Measurements from ENCODE around the gene ARMC6. TPM values are rescaled to one million over a fixed set of nuclear protein-coding genes. Genes with fewer than 3 reads are reported as not detected.

ARMC6 gene
- total RNA-seq, 1 donor from 2014 or later, result 27.0 TPM

DNA sequence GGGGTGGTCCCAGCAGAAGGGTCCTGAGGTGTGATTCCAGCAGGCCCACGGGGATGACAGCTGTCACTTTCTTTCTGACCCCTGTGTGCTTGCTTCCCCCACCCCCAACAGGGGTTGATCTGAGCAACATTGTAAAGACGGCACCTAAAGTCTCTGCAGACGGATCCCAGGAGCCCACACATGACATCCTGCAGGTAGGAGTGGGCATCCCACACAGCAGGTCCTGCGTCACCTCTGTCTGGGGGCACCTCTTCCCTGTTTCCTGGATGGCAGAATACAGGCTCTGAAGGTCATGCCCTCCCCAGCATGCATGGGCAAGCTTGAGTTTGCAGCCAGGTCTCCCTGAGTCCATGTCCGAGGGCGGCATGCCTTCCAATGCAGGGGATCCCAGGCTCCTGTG is 10.5 kb downstream of the ARMC6 start:
- no peak for DNase-seq (ENCODE audit: extremely low spot score, unreplicated experiment)
- TF ChIP-seq, protein P1, sequence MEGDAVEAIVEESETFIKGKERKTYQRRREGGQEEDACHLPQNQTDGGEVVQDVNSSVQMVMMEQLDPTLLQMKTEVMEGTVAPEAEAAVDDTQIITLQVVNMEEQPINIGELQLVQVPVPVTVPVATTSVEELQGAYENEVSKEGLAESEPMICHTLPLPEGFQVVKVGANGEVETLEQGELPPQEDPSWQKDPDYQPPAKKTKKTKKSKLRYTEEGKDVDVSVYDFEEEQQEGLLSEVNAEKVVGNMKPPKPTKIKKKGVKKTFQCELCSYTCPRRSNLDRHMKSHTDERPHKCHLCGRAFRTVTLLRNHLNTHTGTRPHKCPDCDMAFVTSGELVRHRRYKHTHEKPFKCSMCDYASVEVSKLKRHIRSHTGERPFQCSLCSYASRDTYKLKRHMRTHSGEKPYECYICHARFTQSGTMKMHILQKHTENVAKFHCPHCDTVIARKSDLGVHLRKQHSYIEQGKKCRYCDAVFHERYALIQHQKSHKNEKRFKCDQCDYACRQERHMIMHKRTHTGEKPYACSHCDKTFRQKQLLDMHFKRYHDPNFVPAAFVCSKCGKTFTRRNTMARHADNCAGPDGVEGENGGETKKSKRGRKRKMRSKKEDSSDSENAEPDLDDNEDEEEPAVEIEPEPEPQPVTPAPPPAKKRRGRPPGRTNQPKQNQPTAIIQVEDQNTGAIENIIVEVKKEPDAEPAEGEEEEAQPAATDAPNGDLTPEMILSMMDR (IDR thresholded peaks at IDR 0.05), result no peak
- peaks cover 13% of the 10 kb centered on the region for H3K36me3 Mint-ChIP-seq (ENCODE audit: unreplicated experiment)
- H3K4me3 Mint-ChIP-seq (ENCODE audit: unreplicated experiment), result no peak overlapping the region
- no peak overlapping the region for H3K27ac Mint-ChIP-seq (ENCODE audit: unreplicated experiment)
- H3K4me1 Mint-ChIP-seq (ENCODE audit: unreplicated experiment), result peaks cover 8% of the 10 kb centered on the region
- H3K27me3 Mint-ChIP-seq (ENCODE audit: unreplicated experiment), result no peaks in the 10 kb centered on the region
- no peaks in the 10 kb centered on the region for H3K9me3 Mint-ChIP-seq (ENCODE audit: unreplicated experiment)

DNA sequence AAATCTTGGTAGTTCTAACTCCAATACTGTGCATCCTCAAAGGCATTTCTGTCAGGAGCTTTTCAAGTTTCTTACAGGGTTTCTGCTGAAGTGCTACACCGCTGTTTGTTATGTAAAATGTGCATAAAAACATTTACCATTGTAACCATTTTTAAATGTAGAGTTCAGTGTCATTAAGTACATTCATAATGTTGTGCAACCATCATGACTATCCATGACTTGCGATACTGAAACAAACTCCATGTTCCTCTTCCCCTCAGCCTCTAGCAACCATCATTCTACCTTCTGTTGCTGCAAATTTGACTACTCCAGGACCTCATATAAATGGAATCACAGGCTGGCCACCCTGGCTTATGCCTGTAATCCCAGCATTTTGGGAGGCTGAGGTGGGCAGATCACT is 16.0 kb downstream of the ARMC6 start:
- Mint-ChIP-seq H3K27me3 (ENCODE audit: unreplicated experiment) (no peaks in the 10 kb centered on the region), H3K36me3 (ENCODE audit: unreplicated experiment) (peaks cover 22% of the 10 kb centered on the region)
- DNase-seq (ENCODE audit: extremely low spot score, unreplicated experiment), result no peak

DNA sequence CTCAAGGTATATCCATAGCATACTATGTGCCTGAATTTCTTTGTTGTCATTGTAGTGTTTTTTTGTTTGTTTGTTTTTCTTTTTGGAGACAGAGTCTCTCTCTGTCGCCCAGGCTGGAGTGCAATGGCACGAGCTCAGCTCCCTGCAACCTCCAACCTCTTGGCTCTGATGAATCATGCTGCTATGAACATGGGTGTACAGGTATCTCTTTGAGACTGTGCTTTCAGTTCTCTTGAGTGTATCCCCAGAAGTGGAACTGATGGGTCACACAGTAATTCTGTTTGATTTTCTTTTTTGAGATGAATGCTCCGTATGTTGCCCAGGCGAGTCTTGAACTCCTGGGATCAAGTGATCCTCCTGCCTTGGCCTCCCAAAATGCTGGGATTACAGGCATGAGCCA is 16.7 kb downstream of the ARMC6 start:
- no peak overlapping the region for H3K27ac Mint-ChIP-seq (ENCODE audit: unreplicated experiment)
- H3K36me3 Mint-ChIP-seq (ENCODE audit: unreplicated experiment), result peaks cover 18% of the 10 kb centered on the region
- no peaks in the 10 kb centered on the region for H3K9me3 Mint-ChIP-seq (ENCODE audit: unreplicated experiment)
- DNase-seq (ENCODE audit: extremely low spot score, unreplicated experiment), result no peak
- H3K4me1 Mint-ChIP-seq (ENCODE audit: unreplicated experiment), result no peaks in the 10 kb centered on the region
- no peak overlapping the region for H3K4me3 Mint-ChIP-seq (ENCODE audit: unreplicated experiment)
- H3K27me3 Mint-ChIP-seq (ENCODE audit: unreplicated experiment), result no peaks in the 10 kb centered on the region
- TF ChIP-seq, protein P1 (IDR thresholded peaks at IDR 0.05), result no peak

More for the DNA sequence above, 16.0 kb downstream of the ARMC6 start:
- Mint-ChIP-seq H3K9me3 (ENCODE audit: unreplicated experiment) (no peaks in the 10 kb centered on the region), H3K4me3 (ENCODE audit: unreplicated experiment) (no peak overlapping the region), H3K4me1 (ENCODE audit: unreplicated experiment) (no peaks in the 10 kb centered on the region), H3K27ac (ENCODE audit: unreplicated experiment) (no peak overlapping the region)
- TF ChIP-seq, protein P1 (IDR thresholded peaks at IDR 0.05), result no peak

DNA sequence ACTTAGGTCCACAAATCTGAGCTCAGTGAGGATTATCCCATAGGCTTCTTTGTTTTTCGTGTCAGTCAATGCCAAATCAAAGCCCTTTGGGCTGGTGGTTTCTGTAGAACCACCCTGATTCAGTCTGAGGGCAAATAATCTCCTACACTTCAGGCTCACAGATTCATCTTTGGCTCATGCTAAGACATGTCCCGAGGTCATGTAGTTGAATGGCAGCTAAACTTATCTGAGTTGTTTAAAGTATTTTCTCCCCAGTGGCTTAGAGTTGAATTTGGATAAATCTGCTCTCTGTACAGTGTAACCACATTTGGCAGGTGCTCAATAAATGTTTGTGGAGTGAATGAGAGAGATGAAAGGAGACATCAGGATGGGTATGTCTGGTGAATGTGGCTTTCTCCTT is 17.3 kb downstream of the ARMC6 start:
- DNase-seq (ENCODE audit: extremely low spot score, unreplicated experiment), result no peak
- TF ChIP-seq, protein P1 (IDR thresholded peaks at IDR 0.05), result no peak
- no peak overlapping the region for H3K4me3 Mint-ChIP-seq (ENCODE audit: unreplicated experiment)
- H3K27ac Mint-ChIP-seq (ENCODE audit: unreplicated experiment), result no peak overlapping the region
- no peaks in the 10 kb centered on the region for H3K4me1 Mint-ChIP-seq (ENCODE audit: unreplicated experiment)
- peaks cover 19% of the 10 kb centered on the region for H3K36me3 Mint-ChIP-seq (ENCODE audit: unreplicated experiment)
- H3K27me3 Mint-ChIP-seq (ENCODE audit: unreplicated experiment), result no peaks in the 10 kb centered on the region
- H3K9me3 Mint-ChIP-seq (ENCODE audit: unreplicated experiment), result no peaks in the 10 kb centered on the region

DNA sequence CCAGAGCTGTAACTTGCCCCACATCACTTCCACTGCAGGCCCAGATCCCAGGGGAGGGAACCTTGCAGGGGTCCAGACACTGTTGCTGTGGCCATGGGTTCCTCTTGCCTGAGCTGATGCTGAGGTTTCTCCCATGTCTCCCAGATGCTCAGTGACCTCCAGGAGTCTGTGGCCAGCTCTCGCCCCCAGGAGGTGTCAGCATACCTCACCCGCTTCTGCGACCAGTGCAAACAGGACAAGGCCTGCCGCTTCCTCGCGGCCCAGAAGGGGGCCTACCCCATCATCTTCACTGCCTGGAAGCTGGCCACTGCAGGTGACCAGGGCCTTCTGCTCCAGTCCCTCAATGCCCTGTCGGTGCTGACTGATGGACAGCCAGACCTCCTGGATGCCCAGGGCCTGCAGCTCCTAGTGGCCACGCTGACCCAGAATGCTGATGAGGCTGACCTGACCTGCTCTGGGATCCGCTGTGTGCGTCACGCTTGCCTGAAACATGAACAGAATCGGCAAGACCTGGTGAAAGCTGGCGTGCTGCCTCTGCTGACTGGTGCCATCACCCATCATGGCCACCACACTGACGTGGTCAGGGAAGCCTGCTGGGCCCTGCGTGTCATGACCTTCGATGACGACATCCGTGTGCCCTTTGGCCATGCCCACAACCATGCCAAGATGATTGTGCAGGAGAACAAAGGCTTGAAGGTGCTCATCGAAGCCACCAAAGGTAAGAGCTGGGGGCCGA is 18.2 kb downstream of the ARMC6 start:
- no peak for DNase-seq (ENCODE audit: extremely low spot score, unreplicated experiment)
- TF ChIP-seq, protein P1 (IDR thresholded peaks at IDR 0.05), result no peak
- H3K36me3 Mint-ChIP-seq (ENCODE audit: unreplicated experiment), result peaks cover 19% of the 10 kb centered on the region
- H3K4me1 Mint-ChIP-seq (ENCODE audit: unreplicated experiment), result no peaks in the 10 kb centered on the region
- H3K4me3 Mint-ChIP-seq (ENCODE audit: unreplicated experiment), result no peak overlapping the region
- no peaks in the 10 kb centered on the region for H3K27me3 Mint-ChIP-seq (ENCODE audit: unreplicated experiment)
- H3K27ac Mint-ChIP-seq (ENCODE audit: unreplicated experiment), result no peak overlapping the region
- no peaks in the 10 kb centered on the region for H3K9me3 Mint-ChIP-seq (ENCODE audit: unreplicated experiment)
